AG09309 (cell line): Measurements from ENCODE around the gene MPRIP.

Source experiments
- DNase-seq: peaks from one replicate; pipeline ENCODE4 v3.0.0-alpha.2; 2010; ENCODE audit warnings: low read depth
- H3K4me3 ChIP-seq: 2 replicates; pipeline ENCODE4 v1.5.1; 2011; ENCODE audit warnings: mild to moderate bottlenecking, low read depth, low read length, moderate library complexity; ENCODE audit not compliant: control insufficient read depth
- TF ChIP-seq, protein P1 (sequence below): IDR thresholded peaks from 2 replicates; pipeline ENCODE4 v1.5.1; 2011; ENCODE audit warnings: mild to moderate bottlenecking, low read depth, low read length, inconsistent platforms; ENCODE audit not compliant: insufficient read depth, control insufficient read depth; ENCODE audit errors: missing control alignments

The MPRIP gene

DNA sequence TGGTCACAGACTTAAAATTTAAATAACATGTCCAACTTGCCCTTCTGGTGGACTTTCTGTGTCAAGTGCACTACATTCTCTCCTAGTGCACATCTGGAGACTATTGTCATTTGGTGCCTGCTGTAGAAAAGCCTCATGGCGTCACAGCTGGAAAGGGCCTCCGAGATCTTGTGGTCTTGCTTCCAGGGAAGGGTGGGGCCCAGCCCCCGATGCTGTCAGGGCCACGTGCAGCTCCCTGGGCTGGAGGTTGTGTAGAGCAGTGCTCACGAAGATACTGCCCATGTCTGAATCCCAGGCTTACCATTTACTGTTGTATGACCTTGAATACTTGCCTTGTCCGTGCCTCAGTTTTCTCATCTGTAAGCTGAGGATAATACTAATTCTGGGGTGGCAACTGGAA is 6.8 kb upstream of the MPRIP start:
- DNase-seq = no peak
- TF ChIP-seq, protein P1, sequence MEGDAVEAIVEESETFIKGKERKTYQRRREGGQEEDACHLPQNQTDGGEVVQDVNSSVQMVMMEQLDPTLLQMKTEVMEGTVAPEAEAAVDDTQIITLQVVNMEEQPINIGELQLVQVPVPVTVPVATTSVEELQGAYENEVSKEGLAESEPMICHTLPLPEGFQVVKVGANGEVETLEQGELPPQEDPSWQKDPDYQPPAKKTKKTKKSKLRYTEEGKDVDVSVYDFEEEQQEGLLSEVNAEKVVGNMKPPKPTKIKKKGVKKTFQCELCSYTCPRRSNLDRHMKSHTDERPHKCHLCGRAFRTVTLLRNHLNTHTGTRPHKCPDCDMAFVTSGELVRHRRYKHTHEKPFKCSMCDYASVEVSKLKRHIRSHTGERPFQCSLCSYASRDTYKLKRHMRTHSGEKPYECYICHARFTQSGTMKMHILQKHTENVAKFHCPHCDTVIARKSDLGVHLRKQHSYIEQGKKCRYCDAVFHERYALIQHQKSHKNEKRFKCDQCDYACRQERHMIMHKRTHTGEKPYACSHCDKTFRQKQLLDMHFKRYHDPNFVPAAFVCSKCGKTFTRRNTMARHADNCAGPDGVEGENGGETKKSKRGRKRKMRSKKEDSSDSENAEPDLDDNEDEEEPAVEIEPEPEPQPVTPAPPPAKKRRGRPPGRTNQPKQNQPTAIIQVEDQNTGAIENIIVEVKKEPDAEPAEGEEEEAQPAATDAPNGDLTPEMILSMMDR = no peak
- no peak overlapping the region for H3K4me3 ChIP-seq

DNA sequence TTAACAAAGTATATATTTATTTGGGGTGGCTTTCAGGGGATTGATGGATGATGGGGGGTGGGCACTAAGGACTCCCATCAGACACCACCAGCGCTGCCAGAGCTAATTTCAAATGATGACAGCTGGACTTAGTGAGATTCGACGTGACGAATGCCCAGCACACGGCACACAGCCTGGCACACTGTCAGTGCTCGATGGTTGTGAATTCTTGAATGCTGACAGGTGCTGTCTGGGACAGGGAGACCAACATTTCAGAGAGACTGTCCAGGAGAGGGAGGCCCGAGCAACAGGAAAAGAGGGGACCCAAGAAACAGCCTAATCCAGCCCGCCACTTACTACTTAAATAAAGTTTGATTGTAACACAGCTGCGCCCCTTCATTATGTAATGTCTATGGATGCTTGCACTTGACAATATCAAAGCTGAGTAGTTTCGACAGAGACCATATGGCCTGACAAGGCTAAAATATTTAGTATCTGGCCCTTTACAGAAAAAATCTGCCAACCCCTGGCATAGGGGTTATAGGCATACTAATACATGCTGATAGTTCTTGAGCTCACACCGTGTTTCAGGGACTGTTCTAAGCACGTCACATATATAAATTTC is 6.2 kb upstream of the MPRIP start:
- DNase-seq = no peak
- H3K4me3 ChIP-seq = no peak overlapping the region
- TF ChIP-seq, protein P1 = no peak

DNA sequence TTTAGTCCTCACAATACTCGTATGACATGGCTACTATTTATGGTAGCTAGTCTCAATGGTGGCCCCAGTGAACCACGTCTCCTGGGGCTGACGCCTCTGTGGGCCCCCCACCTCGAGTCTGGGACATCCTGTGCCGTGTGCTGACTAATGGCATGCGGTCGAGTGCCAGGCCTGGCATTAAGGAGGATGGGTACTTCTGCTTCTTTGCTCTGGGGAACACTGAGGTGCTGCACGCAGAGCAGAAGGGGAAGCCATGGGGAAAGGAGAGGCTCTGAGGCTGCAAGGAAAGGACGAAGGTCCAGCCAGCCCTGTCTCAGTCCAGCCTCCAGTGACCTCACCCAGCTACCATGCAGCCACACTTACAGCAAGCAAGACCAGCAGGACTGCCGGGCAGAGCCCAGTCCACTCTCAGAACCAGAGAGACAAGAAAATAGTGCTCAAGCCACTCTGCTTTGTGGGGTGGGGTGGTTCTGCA is 5.7 kb upstream of the MPRIP start:
- TF ChIP-seq, protein P1 = no peak

DNA sequence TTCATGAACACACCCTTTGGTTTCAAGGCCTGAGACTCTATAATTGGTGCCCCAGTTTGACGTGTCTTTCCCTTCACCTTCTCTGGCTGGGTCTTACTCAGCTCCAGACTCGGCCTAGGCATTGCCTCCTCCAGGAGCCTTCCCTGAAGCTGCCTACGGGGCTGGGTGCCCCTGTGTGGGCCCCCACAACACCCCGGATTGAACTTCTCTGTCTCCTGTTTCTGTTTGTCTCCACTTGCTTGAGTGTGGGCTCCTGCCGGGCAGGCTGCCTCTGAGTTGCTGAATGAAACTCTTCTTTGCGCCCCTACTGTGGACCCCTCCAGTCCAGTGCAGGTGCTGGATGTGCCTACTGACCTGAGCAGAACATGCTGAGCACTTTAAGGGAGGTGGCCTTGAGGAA is 2.3 kb upstream of the MPRIP start:
- TF ChIP-seq, protein P1 = no peak
- no peak overlapping the region for H3K4me3 ChIP-seq
- DNase-seq = no peak

More for the DNA sequence above, 5.7 kb upstream of the MPRIP start:
- DNase-seq = no peak
- no peak overlapping the region for H3K4me3 ChIP-seq

DNA sequence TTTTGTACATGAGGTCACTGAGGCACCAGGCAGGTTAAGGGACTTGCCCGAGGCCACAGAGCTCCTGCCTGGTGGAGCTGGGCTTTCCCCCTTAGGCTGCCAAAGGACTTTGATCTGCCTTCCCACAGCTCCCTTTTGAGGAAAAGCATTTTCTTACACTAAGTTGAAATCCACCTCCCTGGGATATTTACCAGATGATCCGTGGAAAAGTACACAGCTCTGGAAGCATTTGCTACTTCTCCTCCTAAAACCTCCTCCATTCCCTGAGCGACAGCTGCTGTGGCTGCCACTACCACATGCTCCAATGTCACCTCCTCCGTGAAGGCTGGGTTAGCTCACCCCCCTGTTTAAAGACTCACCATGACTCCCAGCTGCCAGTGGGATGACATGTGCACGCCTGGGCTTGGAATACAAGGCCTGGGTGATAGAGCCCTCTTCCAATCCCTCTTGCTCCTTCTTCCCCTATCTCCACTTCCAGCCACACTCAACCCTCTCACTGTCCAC is 1.2 kb upstream of the MPRIP start:
- DNase-seq = no peak
- H3K4me3 ChIP-seq = no peak overlapping the region
- TF ChIP-seq, protein P1 = no peak

DNA sequence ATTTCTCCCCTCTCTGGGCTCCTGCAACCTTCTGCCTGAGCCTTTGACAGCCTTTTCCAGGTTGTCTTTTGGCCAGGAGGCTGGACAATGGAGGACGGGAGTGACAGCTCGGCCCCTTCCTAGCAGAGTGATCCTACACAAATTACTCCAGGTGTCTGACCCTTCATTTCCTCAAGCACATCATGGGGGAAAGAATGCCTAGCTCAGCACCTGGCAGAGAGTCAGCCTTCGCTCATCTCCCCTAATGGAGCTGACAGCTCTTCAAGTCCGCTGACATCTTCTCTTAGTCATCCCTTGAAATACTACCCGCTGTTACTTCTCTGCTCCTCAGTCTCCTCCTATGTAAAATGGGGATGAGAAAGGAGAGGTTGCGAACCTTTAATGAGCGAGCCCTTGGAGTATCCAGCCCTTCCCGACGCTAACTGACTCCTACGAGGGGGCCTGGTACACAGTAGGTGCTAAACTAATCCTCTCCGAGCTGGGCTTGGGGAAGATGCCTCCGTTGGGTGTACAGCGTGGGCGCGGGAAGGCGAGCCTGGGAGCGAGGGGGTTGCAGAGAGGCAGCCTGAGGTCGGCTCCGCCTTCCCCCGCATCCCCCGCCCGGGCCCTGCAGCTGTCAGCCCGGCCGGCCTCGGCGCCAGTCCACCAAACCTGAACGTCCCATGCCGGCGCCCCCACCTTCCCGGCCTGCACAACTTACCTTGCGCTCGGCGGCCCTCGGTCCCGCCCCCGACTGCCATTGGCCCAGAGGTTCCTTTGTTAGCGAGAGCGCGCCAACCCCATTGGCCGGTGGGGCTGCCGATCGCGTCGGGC is 480 bp upstream of the MPRIP start:
- TF ChIP-seq, protein P1 = no peak

More for the DNA sequence above, 480 bp upstream of the MPRIP start:
- peak overlapping the region; percentile 60 for H3K4me3 ChIP-seq
- DNase-seq = peak; percentile 80
